Mesodermal cell (in vitro differentiated cells): ENCODE results near the gene RASAL2.

ENCODE experiments used
- H3K27ac ChIP-seq: 2 replicates; pipeline ENCODE4 v1.7.0; 2013; ENCODE audit warnings: mild to moderate bottlenecking, low read depth, low read length, moderate library complexity; ENCODE audit not compliant: severe bottlenecking
- H3K36me3 ChIP-seq: 2 replicates; pipeline ENCODE4 v1.7.1; 2013; ENCODE audit warnings: mild to moderate bottlenecking, low read length, moderate library complexity; ENCODE audit not compliant: control insufficient read depth, insufficient read depth
- H3K4me1 ChIP-seq: one replicate; pipeline ENCODE4 v1.7.1; 2013; ENCODE audit warnings: mild to moderate bottlenecking, low read length; ENCODE audit not compliant: insufficient read depth, control insufficient read depth, poor library complexity, severe bottlenecking
- H3K4me3 ChIP-seq: 2 replicates; pipeline ENCODE4 v1.7.0; 2013; ENCODE audit warnings: low read length, control low read depth, mild to moderate bottlenecking; ENCODE audit not compliant: insufficient read depth, poor library complexity, severe bottlenecking; ENCODE audit errors: extremely low read depth
- H3K9me3 ChIP-seq: 2 replicates; pipeline ENCODE4 v1.7.1; 2013; ENCODE audit warnings: mild to moderate bottlenecking, low read length, moderate library complexity; ENCODE audit not compliant: control insufficient read depth
- WGBS, 2 experiments: methylation state at CpG; one replicate each; pipeline ENCODE4 v1.1.5; 2013; ENCODE audit warnings: missing lambda C conversion rate in 2 of 2; ENCODE audit not compliant: insufficient coverage in 2 of 2; 5-methylcytosine and 5-hydroxymethylcytosine counted together

The RASAL2 gene

GRCh38 chr1:178405137-178405536, 311.2 kb downstream of the RASAL2 start:
- Histone ChIP-seq H3K9me3 (no peaks in the 10 kb centered on the region), H3K36me3 (peaks cover 9% of the 10 kb centered on the region), H3K27ac (no peak overlapping the region), H3K4me1 (no peaks in the 10 kb centered on the region), H3K4me3 (no peak overlapping the region)
- 88% methylated on average over 1 of the region's 1 CpG; no CpG with 5 or more reads in 1 of the 2 experiments for WGBS, 2 experiments

GRCh38 chr1:178407215-178407614, 313.3 kb downstream of the RASAL2 start:
- no peaks in the 10 kb centered on the region for H3K4me1 ChIP-seq
- WGBS, 2 experiments = no CpG with 5 or more reads among the region's 2 CpGs

GRCh38 chr1:178407655-178408054, 313.8 kb downstream of the RASAL2 start:
- Histone ChIP-seq H3K36me3 (peaks cover 9% of the 10 kb centered on the region), H3K4me1 (no peaks in the 10 kb centered on the region), H3K4me3 (no peak overlapping the region), H3K27ac (no peak overlapping the region), H3K9me3 (no peaks in the 10 kb centered on the region)
- 70% methylated on average over 2 to 4 of the region's 4 CpGs for WGBS, 2 experiments

More at GRCh38 chr1:178407215-178407614, 313.3 kb downstream of the RASAL2 start:
- H3K4me3 ChIP-seq = no peak overlapping the region
- H3K36me3 ChIP-seq = peaks cover 9% of the 10 kb centered on the region
- no peak overlapping the region for H3K27ac ChIP-seq
- no peaks in the 10 kb centered on the region for H3K9me3 ChIP-seq

- Histone ChIP-seq H3K4me1 (no peaks in the 10 kb centered on the region), H3K36me3 (peaks cover 9% of the 10 kb centered on the region), H3K27ac (no peak overlapping the region), H3K4me3 (no peak overlapping the region), H3K9me3 (no peaks in the 10 kb centered on the region)
- 93 to 100% methylated on average over 2 of the region's 2 CpGs for WGBS, 2 experiments
These were observed 315.0 kb downstream of the RASAL2 start for GRCh38 chr1:178408871-178409270.

GRCh38 chr1:178409541-178409940, 315.6 kb downstream of the RASAL2 start:
- no peak overlapping the region for H3K27ac ChIP-seq
- WGBS, 2 experiments = 88 to 95% methylated on average over 1 to 2 of the region's 2 CpGs
- no peaks in the 10 kb centered on the region for H3K9me3 ChIP-seq
- no peaks in the 10 kb centered on the region for H3K4me1 ChIP-seq
- H3K36me3 ChIP-seq = peaks cover 9% of the 10 kb centered on the region
- no peak overlapping the region for H3K4me3 ChIP-seq

- no peak overlapping the region for H3K4me3 ChIP-seq
- 87 to 98% methylated on average over 4 of the region's 7 CpGs for WGBS, 2 experiments
- no peaks in the 10 kb centered on the region for H3K36me3 ChIP-seq
- H3K9me3 ChIP-seq = no peaks in the 10 kb centered on the region
- no peaks in the 10 kb centered on the region for H3K4me1 ChIP-seq
- no peak overlapping the region for H3K27ac ChIP-seq
These were observed 318.0 kb downstream of the RASAL2 start for GRCh38 chr1:178411756-178412399.

- Histone ChIP-seq H3K27ac (no peak overlapping the region), H3K36me3 (no peaks in the 10 kb centered on the region), H3K4me3 (no peak overlapping the region), H3K9me3 (no peaks in the 10 kb centered on the region), H3K4me1 (no peaks in the 10 kb centered on the region)
- WGBS, 2 experiments = no CpG with 5 or more reads among the region's 1 CpG
These were observed 318.5 kb downstream of the RASAL2 start for GRCh38 chr1:178412400-178412770.

- H3K4me1 ChIP-seq = no peaks in the 10 kb centered on the region
- no peak overlapping the region for H3K27ac ChIP-seq
- WGBS, 2 experiments = no CpG with 5 or more reads among the region's 2 CpGs
- H3K4me3 ChIP-seq = no peak overlapping the region
- H3K36me3 ChIP-seq = no peaks in the 10 kb centered on the region
- H3K9me3 ChIP-seq = no peaks in the 10 kb centered on the region
These were observed 324.0 kb downstream of the RASAL2 start for GRCh38 chr1:178417858-178418257.

GRCh38 chr1:178418284-178418955, 324.5 kb downstream of the RASAL2 start:
- no peaks in the 10 kb centered on the region for H3K36me3 ChIP-seq
- H3K9me3 ChIP-seq = no peaks in the 10 kb centered on the region
- H3K4me1 ChIP-seq = no peaks in the 10 kb centered on the region
- H3K4me3 ChIP-seq = no peak overlapping the region
- no peak overlapping the region for H3K27ac ChIP-seq
- no CpG with 5 or more reads among the region's 1 CpG for WGBS, 2 experiments

- no peaks in the 10 kb centered on the region for H3K36me3 ChIP-seq
- H3K9me3 ChIP-seq = no peaks in the 10 kb centered on the region
- 100% methylated on average over 1 of the region's 1 CpG; no CpG with 5 or more reads in 1 of the 2 experiments for WGBS, 2 experiments
- H3K4me1 ChIP-seq = no peaks in the 10 kb centered on the region
- no peak overlapping the region for H3K27ac ChIP-seq
- H3K4me3 ChIP-seq = no peak overlapping the region
These were observed 340.5 kb downstream of the RASAL2 start for GRCh38 chr1:178434360-178434759.

GRCh38 chr1:178434899-178435435, 341.1 kb downstream of the RASAL2 start:
- H3K9me3 ChIP-seq = no peaks in the 10 kb centered on the region
- H3K27ac ChIP-seq = no peak overlapping the region
- no peak overlapping the region for H3K4me3 ChIP-seq
- H3K4me1 ChIP-seq = no peaks in the 10 kb centered on the region
- H3K36me3 ChIP-seq = no peaks in the 10 kb centered on the region
